ENCODE measurements around the gene SP2. TPM values are rescaled to one million over a fixed set of nuclear protein-coding genes. Genes with fewer than 3 reads are reported as not detected.

SP2 gene
- 10 to 100 TPM; 18.1 to 18.8 TPM for total RNA-seq

GRCh38 chr17:47895856-47896671 is at the start of gene SP2:
Gene SP2 (plus strand): TSS chr17:47896236. CDS start chr17:47896287, 51 bp downstream.
- Mint-ChIP-seq H3K27me3 (no peaks in the 10 kb centered on the region), H3K36me3 (peaks cover 12% of the 10 kb centered on the region), H3K4me3 (peak within 1 kb of the TSS; percentile 86), H3K27ac (peak within 1 kb of the TSS; percentile 96), H3K4me1 (peaks cover 45% of the 10 kb centered on the region), H3K9me3 (no peaks in the 10 kb centered on the region)
- peak; percentile 99 for DNase-seq

- Mint-ChIP-seq H3K36me3 (no peaks in the 10 kb centered on the region), H3K4me3 (no peak overlapping the region), H3K9me3 (no peaks in the 10 kb centered on the region), H3K4me1 (peaks cover 21% of the 10 kb centered on the region), H3K27me3 (peaks cover 71% of the 10 kb centered on the region), H3K27ac (no peak overlapping the region)
- no peak for DNase-seq
Observed at GRCh38 chr17:47846716-47847340, 49.2 kb upstream of the SP2 start.

- Mint-ChIP-seq H3K4me3 (no peak overlapping the region), H3K9me3 (no peaks in the 10 kb centered on the region), H3K4me1 (peaks cover 21% of the 10 kb centered on the region), H3K27ac (no peak overlapping the region), H3K36me3 (no peaks in the 10 kb centered on the region), H3K27me3 (peaks cover 79% of the 10 kb centered on the region)
- DNase-seq, result peak; percentile 36
Observed at GRCh38 chr17:47847341-47848197, 48.5 kb upstream of the SP2 start.

GRCh38 chr17:47848198-47848513 is 47.9 kb upstream of the SP2 start:
- Mint-ChIP-seq H3K36me3 (no peaks in the 10 kb centered on the region), H3K9me3 (no peaks in the 10 kb centered on the region), H3K27ac (no peak overlapping the region), H3K27me3 (peaks cover 85% of the 10 kb centered on the region), H3K4me1 (peaks cover 19% of the 10 kb centered on the region), H3K4me3 (no peak overlapping the region)
- no peak for DNase-seq

GRCh38 chr17:47850373-47850691 is 45.7 kb upstream of the SP2 start:
- H3K4me1 Mint-ChIP-seq, result peaks cover 23% of the 10 kb centered on the region

GRCh38 chr17:47850692-47851573 is 45.1 kb upstream of the SP2 start, which contains the start of gene SP6:
Gene SP6 (minus strand): TSS chr17:47851163. CDS start chr17:47848429, 2,734 bp downstream.
- peaks cover 23% of the 10 kb centered on the region for H3K4me1 Mint-ChIP-seq
- H3K9me3 Mint-ChIP-seq, result no peaks in the 10 kb centered on the region
- peak; percentile 75 for DNase-seq
- H3K4me3 Mint-ChIP-seq, result peak within 1 kb of the TSS; percentile 38
- H3K27me3 Mint-ChIP-seq, result peaks cover 91% of the 10 kb centered on the region
- H3K27ac Mint-ChIP-seq, result peak within 1 kb of the TSS; percentile 46
- H3K36me3 Mint-ChIP-seq, result no peaks in the 10 kb centered on the region

More at GRCh38 chr17:47850373-47850691, 45.7 kb upstream of the SP2 start:
- H3K4me3 Mint-ChIP-seq, result peak overlapping the region; percentile 23
- H3K27me3 Mint-ChIP-seq, result peaks cover 91% of the 10 kb centered on the region
- H3K27ac Mint-ChIP-seq, result no peak overlapping the region
- no peak for DNase-seq
- no peaks in the 10 kb centered on the region for H3K9me3 Mint-ChIP-seq
- no peaks in the 10 kb centered on the region for H3K36me3 Mint-ChIP-seq

- H3K27ac Mint-ChIP-seq, result peak overlapping the region; percentile 46
- no peak for DNase-seq
- H3K4me1 Mint-ChIP-seq, result peaks cover 23% of the 10 kb centered on the region
- H3K9me3 Mint-ChIP-seq, result no peaks in the 10 kb centered on the region
- peaks cover 88% of the 10 kb centered on the region for H3K27me3 Mint-ChIP-seq
- H3K36me3 Mint-ChIP-seq, result no peaks in the 10 kb centered on the region
- peak overlapping the region; percentile 38 for H3K4me3 Mint-ChIP-seq
Observed at GRCh38 chr17:47851764-47852112, 44.3 kb upstream of the SP2 start.

GRCh38 chr17:47852113-47852949 is 43.7 kb upstream of the SP2 start:
- H3K27me3 Mint-ChIP-seq, result peaks cover 85% of the 10 kb centered on the region
- H3K4me1 Mint-ChIP-seq, result peaks cover 20% of the 10 kb centered on the region
- peak overlapping the region; percentile 46 for H3K27ac Mint-ChIP-seq
- no peaks in the 10 kb centered on the region for H3K36me3 Mint-ChIP-seq
- no peaks in the 10 kb centered on the region for H3K9me3 Mint-ChIP-seq
- DNase-seq, result peak; percentile 38
- H3K4me3 Mint-ChIP-seq, result peak overlapping the region; percentile 38

- DNase-seq, result no peak
- Mint-ChIP-seq H3K4me3 (no peak overlapping the region), H3K9me3 (no peaks in the 10 kb centered on the region), H3K36me3 (no peaks in the 10 kb centered on the region), H3K4me1 (peaks cover 20% of the 10 kb centered on the region), H3K27me3 (peaks cover 78% of the 10 kb centered on the region), H3K27ac (no peak overlapping the region)
Observed at GRCh38 chr17:47853616-47854015, 42.4 kb upstream of the SP2 start.

GRCh38 chr17:47855737-47856136 is 40.3 kb upstream of the SP2 start:
- H3K27me3 Mint-ChIP-seq, result peaks cover 66% of the 10 kb centered on the region
- no peak overlapping the region for H3K4me3 Mint-ChIP-seq
- no peak for DNase-seq
- H3K9me3 Mint-ChIP-seq, result no peaks in the 10 kb centered on the region
- H3K36me3 Mint-ChIP-seq, result no peaks in the 10 kb centered on the region
- H3K27ac Mint-ChIP-seq, result no peak overlapping the region
- H3K4me1 Mint-ChIP-seq, result peaks cover 14% of the 10 kb centered on the region

GRCh38 chr17:47856830-47857229 is 39.2 kb upstream of the SP2 start:
- H3K36me3 Mint-ChIP-seq, result no peaks in the 10 kb centered on the region
- H3K4me3 Mint-ChIP-seq, result no peak overlapping the region
- H3K27me3 Mint-ChIP-seq, result peaks cover 58% of the 10 kb centered on the region
- peaks cover 12% of the 10 kb centered on the region for H3K4me1 Mint-ChIP-seq
- H3K9me3 Mint-ChIP-seq, result no peaks in the 10 kb centered on the region
- no peak for DNase-seq
- no peak overlapping the region for H3K27ac Mint-ChIP-seq

- DNase-seq, result no peak
- H3K4me3 Mint-ChIP-seq, result no peak overlapping the region
- peaks cover 48% of the 10 kb centered on the region for H3K27me3 Mint-ChIP-seq
- H3K36me3 Mint-ChIP-seq, result no peaks in the 10 kb centered on the region
- H3K4me1 Mint-ChIP-seq, result peaks cover 4% of the 10 kb centered on the region
- no peaks in the 10 kb centered on the region for H3K9me3 Mint-ChIP-seq
- H3K27ac Mint-ChIP-seq, result no peak overlapping the region
Observed at GRCh38 chr17:47857551-47858455, 38.2 kb upstream of the SP2 start.

- H3K27ac Mint-ChIP-seq, result no peak overlapping the region
- peaks cover 9% of the 10 kb centered on the region for H3K4me1 Mint-ChIP-seq
Observed at GRCh38 chr17:47860386-47860785, 35.6 kb upstream of the SP2 start.

More at GRCh38 chr17:47860386-47860785, 35.6 kb upstream of the SP2 start:
- no peaks in the 10 kb centered on the region for H3K36me3 Mint-ChIP-seq
- DNase-seq, result no peak
- H3K9me3 Mint-ChIP-seq, result no peaks in the 10 kb centered on the region
- H3K27me3 Mint-ChIP-seq, result peaks cover 23% of the 10 kb centered on the region
- no peak overlapping the region for H3K4me3 Mint-ChIP-seq
